Activated CD8-positive, alpha-beta memory T cell treated with anti-CD3 and anti-CD28 coated beads, Interleukin-2, amount 50 U/mL, for 24 hours (primary cell): ENCODE measurements around the gene ATPAF2.

ENCODE experiments used
- DNase-seq: peaks from one replicate; pipeline ENCODE4 v3.0.0-alpha.2; 2020; ENCODE audit errors: extremely low read depth

ATPAF2 gene

DNA sequence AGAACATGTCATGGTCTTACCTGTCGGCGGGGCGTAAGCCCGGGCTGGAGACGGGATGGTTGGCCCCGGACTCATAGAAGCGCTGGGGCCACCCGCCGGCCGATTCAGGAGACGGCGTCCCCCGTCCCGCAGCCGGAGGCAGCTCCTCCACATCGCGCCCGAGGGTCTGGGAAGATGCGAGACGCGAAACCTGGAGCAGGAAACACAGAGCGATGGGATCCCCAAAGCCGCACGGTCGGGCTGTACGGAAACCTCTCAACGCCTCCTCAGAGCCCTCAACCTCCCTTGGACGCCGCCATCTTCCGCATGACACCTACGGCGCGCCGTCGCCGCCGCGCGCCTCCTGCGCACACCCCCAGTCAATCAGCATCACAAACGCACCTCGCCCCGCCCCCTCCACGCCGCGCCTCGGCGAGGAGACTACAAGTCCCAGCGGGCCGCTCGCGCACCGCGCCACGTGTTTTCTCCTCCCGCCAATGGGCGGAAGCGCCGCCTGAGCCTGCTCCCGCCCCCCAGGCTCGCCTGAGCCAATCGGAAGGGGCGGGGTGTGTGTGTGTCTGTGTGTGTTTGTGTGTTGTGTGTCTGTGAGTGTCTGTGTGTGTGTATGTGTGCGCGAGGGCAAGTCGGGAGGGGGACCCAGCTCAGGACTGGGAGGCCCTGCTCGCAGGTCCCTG is at the start of gene ATPAF2, which contains the start of gene GID4:
Gene ATPAF2 (minus strand): TSS at position 308 of the 674 bp plus-strand sequence. CDS start 155 bp downstream, at position 153.
Gene GID4 (plus strand): TSS at position 548 of the 674 bp plus-strand sequence. CDS start 57 bp downstream, at position 605.
- peak; percentile 97 for DNase-seq

DNA sequence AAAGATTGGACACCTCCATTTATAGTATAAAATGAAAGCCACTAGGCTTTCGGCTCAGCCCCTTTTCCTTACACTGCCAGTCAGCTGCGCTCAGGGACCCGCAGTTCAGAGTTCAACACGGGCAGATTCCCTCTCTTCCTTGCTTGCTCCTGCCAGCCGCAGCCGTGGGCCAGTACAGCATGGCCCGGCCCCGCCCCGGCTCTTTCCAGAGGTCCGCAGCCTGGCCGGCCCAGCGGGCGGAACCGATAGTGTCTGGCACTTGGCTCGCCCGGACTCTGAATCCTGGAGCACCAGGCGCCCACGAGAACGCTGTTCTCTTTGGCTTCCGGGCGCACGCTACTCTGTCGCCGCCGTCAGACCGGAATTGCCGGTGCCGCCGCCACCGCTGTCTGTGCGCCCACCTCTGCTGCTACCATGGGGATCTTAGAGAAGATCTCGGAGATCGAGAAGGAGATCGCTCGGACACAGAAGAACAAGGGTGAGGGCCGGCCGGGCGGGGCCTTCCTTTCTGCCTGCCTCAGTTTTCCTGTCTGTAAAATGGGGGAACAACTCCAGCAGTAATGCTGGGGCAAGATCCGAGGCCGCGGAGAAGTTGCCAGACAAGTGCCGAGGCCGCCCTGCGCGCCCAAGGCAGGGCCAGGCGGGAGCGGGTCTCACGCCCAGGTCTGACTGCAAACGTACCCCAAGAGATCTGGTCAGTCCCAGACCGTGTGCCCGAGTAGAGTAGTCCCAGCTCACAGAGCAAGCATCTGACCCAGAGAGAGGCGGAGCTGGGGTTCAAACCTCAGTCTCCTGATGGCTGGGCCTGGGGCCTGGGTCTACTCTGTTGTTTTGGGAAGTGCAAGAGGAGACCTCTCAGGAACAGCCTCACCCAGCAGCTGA is 48.9 kb upstream of the ATPAF2 start, which contains the start of gene DRG2:
Gene DRG2 (plus strand): TSS at position 339 of the 882 bp plus-strand sequence. CDS start 76 bp downstream, at position 415.
- peak; percentile 75 for DNase-seq

DNA sequence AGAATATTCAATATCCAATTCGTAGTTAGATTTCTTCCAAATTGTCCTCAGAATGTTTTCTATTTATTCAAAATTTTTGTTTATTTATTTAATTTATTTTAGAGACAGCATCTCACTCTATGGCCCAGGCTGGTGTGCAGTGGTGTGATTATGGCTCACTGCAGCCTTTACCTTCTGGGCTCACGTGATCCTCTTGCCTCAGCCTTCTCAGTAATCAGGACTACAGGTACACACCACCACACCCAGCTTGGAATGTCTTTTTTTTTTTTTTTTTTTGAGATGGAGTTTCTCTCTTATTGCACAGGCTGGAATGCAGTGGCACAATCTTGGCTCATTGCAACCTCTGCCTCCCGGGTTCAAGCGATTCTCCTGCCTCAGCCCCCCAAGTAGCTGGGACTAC is 45.3 kb upstream of the ATPAF2 start:
- DNase-seq = no peak

DNA sequence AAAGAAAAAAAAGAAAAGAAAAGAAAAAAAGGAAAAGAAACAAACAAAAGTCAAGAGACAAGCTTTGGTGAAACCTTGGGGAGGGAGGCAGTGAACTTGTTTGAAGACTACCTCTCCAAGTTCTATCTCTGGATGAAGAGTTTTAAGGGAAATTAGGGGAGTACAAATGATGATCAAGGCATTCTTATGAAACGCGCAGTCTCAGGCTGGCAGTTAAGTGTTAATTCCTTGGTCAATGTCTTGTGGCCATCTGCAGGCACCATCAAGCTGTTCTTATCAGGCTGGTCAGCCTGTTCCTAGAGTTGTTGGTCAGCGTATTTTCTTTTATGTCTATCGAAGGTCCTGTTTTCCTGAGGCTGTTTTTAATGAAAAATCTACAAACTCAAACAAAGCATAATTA is 40.6 kb upstream of the ATPAF2 start:
- no peak for DNase-seq

DNA sequence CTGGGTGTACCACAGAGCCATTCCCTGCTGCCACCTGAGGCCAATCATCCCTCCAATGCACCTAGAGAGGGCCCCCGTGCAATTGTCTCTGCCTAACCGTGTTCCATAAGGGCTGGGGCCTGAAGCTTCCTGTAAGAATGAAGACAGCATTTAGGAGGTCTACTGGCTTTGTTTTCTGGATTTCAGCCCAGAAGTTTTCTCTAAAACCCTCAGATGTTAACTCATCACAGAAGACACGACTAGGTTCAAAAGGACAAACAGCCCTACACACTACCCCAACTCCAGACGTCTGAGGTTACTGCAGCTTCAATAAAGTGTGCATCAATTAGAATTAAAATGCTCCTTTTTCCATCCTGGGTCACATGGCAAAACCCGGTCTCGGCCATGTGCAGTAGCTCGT is 38.0 kb upstream of the ATPAF2 start:
- DNase-seq = no peak

DNA sequence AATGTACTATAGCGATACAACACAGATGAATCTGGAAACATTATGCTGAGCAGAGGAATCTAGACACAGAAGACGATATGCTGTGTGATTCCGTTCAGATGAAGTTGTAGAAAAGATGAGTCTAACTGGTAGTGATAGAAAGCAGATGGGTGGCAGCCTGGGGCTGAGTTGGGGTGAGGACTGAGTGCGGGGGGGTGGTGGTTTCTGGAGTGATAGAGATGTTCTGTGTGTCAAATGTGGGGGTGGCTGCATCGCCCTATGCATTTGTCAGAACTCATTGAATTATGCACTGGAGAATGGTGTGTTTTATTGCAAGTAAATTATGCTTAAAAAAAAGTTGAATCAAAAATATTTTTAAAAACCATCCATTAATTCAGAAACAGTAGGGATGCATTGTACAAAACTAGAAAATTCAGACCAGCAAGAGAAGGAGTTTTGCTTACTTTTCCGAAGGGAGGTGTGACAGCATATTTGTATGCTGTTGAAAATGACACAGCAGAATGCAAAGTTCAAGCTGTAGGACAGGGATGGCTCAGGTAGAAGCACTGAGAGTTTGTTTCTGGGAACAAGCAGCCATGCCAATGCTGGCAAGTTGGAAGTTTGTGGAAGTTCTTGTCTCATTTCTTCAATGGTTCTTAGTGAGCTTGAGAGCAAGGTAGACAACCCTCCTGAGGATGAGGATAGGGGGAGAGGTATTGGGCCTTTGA is 35.8 kb upstream of the ATPAF2 start:
- DNase-seq = no peak

GRCh38 chr17:18071751-18072150 is 32.8 kb upstream of the ATPAF2 start:
- DNase-seq = no peak

DNA sequence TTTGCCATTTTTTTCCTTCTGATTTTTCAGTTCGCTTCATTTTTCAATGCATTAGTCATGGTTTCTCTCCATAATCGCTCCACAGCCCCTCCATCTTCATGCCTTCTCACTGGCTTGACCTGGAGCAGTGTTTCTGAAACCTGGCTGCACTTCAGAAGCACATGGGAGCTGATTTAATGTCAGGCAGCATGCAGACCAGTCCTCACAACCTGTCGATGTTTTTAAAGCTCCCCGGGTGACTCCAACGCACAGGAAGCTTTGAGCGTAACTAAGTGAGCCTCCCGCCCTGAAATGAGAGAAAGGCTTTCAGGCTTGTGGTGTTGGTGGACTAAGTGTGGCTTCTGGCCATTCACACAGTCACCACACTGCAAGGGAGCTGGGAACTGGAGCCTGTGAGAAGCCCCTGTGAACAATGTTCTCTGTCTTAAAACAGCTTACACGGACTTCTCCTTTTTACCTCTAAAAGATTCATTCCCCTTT is 31.9 kb upstream of the ATPAF2 start:
- DNase-seq = no peak

- DNase-seq = no peak
Observed at GRCh38 chr17:18069101-18069500, 30.1 kb upstream of the ATPAF2 start.

GRCh38 chr17:18066866-18067265 is 27.9 kb upstream of the ATPAF2 start:
- no peak for DNase-seq

GRCh38 chr17:18065546-18065945 is 26.6 kb upstream of the ATPAF2 start:
- DNase-seq = no peak

GRCh38 chr17:18064053-18064452 is 25.1 kb upstream of the ATPAF2 start:
- no peak for DNase-seq

GRCh38 chr17:18059283-18059682 is 20.3 kb upstream of the ATPAF2 start:
- no peak for DNase-seq

DNA sequence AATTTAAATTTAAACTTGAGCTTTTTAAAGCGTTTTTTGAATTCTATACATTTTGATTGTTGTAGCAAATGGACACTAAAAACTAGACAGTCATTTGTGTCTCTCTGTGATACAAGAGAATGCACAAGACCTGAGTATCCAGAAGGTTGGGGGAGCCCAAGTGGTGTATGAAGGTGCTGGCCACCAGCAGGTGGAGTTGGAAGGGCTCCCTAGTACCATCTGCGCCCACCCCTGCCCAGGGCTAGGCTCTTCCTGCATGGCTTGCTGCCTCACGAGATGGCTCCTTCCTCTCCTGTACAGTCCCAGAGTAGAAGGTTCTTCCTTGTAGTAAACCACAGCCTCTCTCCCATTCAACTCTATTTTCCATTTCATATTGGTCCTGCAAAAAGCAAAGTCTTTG is 17.2 kb upstream of the ATPAF2 start:
- DNase-seq = no peak

DNA sequence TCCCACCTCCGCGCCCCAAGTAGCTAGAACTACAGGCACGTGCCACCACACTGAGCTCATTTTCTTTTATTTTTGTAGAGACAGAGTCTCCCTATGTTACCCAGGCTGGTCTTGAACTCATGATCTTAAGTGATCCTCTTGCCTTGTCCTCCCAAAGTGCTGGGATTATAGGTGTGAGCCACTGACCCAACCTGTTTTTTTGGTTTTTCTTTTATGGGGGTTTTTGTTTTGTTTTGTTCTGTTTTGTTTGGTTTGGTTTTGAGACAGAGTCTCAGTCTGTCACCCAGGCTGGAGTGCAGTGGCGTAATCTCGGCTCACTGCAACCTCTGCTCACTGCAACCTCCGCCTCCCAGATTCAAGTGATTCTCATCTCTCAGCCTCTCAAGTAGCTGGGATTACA is 16.6 kb upstream of the ATPAF2 start:
- DNase-seq = no peak

DNA sequence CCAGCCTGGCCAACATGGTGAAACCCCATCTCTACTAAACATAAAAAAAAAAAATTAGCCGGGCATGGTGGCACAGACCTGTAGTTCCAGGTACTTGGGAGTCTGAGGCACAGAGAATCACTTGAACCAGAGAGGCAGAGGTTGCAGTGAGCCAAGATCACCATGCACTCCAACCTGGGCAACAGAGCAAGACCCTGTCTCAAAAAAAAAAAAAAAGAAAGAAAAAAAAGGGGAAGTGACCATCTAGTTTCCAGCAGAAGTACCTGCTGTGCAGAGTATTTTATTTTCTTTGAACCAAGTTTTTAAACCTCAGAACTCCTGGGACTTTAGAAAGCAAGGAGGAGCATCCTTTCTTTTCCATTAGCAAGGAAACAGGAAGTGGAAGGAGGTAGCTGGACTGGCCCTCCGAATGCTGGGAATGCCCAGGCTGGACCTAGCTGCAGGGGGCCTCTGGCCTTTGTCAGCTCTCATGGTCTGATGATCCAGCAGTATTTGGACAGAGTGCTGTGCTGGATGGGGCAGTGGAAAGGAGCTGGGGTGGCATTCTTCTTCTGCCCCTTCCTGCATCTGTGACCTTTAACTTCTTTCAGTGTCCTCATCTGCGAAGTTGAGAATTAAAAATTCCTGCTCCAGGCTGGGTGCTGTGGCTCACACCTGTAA is 6.9 kb upstream of the ATPAF2 start:
- DNase-seq = no peak

DNA sequence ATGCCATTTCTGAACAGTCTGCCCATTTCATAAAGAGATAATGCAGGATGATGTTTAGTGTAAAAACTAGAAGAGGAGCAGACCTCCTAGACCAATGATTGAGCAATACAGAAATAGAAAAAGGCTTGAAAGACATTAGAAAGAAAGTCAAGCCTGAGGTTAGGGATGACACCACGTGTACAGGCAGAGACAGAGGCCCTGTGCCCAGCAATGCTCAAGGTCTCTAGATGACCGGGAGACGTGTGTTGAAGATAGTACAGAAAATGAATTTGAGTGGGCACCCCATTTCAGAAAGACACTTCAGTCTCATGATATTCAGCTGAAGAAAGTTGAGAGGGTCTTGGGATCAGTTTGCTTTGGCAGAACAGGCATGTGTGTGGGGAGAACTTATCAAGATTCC is 5.6 kb upstream of the ATPAF2 start:
- no peak for DNase-seq

- DNase-seq = no peak
Observed at GRCh38 chr17:18043491-18043890, 4.5 kb upstream of the ATPAF2 start.

DNA sequence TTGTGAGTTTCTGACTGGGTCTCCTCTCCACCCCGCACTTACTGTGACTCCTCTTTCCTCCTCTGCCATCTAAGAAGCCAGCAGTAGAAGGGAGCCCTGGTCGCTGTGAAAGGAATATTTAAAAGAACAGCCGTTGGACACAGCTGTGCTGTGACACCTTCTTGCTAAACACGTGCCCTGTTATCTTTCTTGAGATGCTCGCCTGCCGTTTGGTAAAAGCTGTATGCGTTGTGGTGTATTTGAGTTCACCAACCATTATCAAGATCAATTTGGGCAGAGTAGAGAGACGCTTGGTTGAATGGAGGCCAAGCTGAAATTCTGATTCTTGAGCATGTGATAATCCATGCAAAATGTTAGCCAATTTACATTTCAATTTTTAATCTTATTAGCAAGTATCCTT is 4.0 kb upstream of the ATPAF2 start:
- no peak for DNase-seq

GRCh38 chr17:18041776-18042175 is 2.8 kb upstream of the ATPAF2 start:
- DNase-seq = no peak

GRCh38 chr17:18040261-18040858 is 1.4 kb upstream of the ATPAF2 start:
- DNase-seq = no peak
